SK-N-SH (cell line): ENCODE measurements around the gene PACSIN3. TPM values are rescaled to one million over a fixed set of nuclear protein-coding genes. Genes with fewer than 3 reads are reported as not detected.

Experiments used
- CTCF ChIA-PET: fragments of 300-600, 350-600 bp; formaldehyde crosslinking; extraction: SDS; loops from one replicate; lab custom pipeline; 2021; lab: Yijun Ruan, JAX
- POLR2A ChIA-PET: fragments of 350-600 bp; sonication (Branson Sonifier 250); formaldehyde crosslinking; extraction: SDS; loops from one replicate; lab custom pipeline; 2020; ENCODE audit warnings: antibody characterized with exemption, inconsistent platforms; lab: Yijun Ruan, JAX
- DNase-seq: peaks from one replicate; pipeline ENCODE4 v3.0.0; 2012
- H2AFZ ChIP-seq: fragments of 200-600 bp; sonication (generic); 2 replicates; pipeline ENCODE4 v1.8.1; 2016; ENCODE audit warnings: antibody characterized with exemption, mild to moderate bottlenecking, low read depth
- H3F3A ChIP-seq: fragments of 200-600 bp; sonication (generic); replicated peaks from 2 replicates; pipeline ENCODE3; 2016; ENCODE audit warnings: antibody characterized with exemption, mild to moderate bottlenecking; ENCODE audit not compliant: insufficient read depth
- H3K27ac ChIP-seq, 2 experiments: fragments of 200-500 bp in 1 of 2; fragments of 200-600 bp in 1 of 2; sonication (Bioruptor generic) in 1 of 2; sonication (generic), shearing (Covaris generic) in 1 of 2; 2 replicates each; pipeline versions ENCODE4 v1.5.1 to v1.6.1; 2014 to 2016; ENCODE audit warnings: low read depth in 2 of 2, inconsistent platforms in 1 of 2, low read length in 1 of 2, mild to moderate bottlenecking in 1 of 2, mixed read lengths in 1 of 2
- H3K27me3 ChIP-seq: fragments of 200-600 bp; sonication (generic), shearing (Covaris generic); 2 replicates; pipeline ENCODE4 v1.6.1; 2016; ENCODE audit warnings: mixed run types; ENCODE audit not compliant: insufficient read depth
- H3K36me3 ChIP-seq, 2 experiments: fragments of 200-500 bp in 1 of 2; fragments of 200-600 bp in 1 of 2; sonication (Bioruptor generic) in 1 of 2; sonication (generic) in 1 of 2; replicated peaks in 1 of 2; 2 replicates each; pipeline versions ENCODE3 to v1.5.1; 2014 to 2016; ENCODE audit warnings: low read length in 1 of 2, mild to moderate bottlenecking in 1 of 2; ENCODE audit not compliant: insufficient read depth in 2 of 2, control insufficient read depth in 1 of 2
- H3K4me1 ChIP-seq, 2 experiments: fragments of 200-500 bp in 1 of 2; fragments of 200-600 bp in 1 of 2; sonication (Bioruptor generic) in 1 of 2; sonication (generic), shearing (Covaris generic) in 1 of 2; 2 replicates each; pipeline versions ENCODE4 v1.5.1 to v1.6.1; 2014 to 2016; ENCODE audit warnings: low read depth in 1 of 2, low read length in 1 of 2, mixed run types in 1 of 2; ENCODE audit not compliant: insufficient read depth in 2 of 2, control insufficient read depth in 1 of 2
- H3K4me2 ChIP-seq: fragments of 200-600 bp; sonication (generic), shearing (Covaris generic); 2 replicates; pipeline ENCODE4 v1.6.1; 2017; ENCODE audit warnings: mixed run types
- H3K4me3 ChIP-seq, 2 experiments: fragments of 200-500 bp in 1 of 2; fragments of 200-600 bp in 1 of 2; sonication (Bioruptor generic) in 1 of 2; sonication (generic), shearing (Covaris generic) in 1 of 2; 2 replicates each; pipeline versions ENCODE4 v1.5.1 to v1.8.1; 2014 to 2016; ENCODE audit warnings: low read depth in 2 of 2, inconsistent platforms in 1 of 2, low read length in 1 of 2, mild to moderate bottlenecking in 1 of 2, mixed read lengths in 1 of 2, moderate library complexity in 1 of 2
- H3K79me2 ChIP-seq: fragments of 200-600 bp; sonication (generic); 2 replicates; pipeline ENCODE4 v1.8.1; 2017; ENCODE audit warnings: mild to moderate bottlenecking; ENCODE audit not compliant: insufficient read depth
- H3K9ac ChIP-seq: fragments of 200-600 bp; sonication (generic); 2 replicates; pipeline ENCODE4 v1.6.1; 2017; ENCODE audit warnings: mixed run types
- H3K9me2 ChIP-seq: fragments of 200-600 bp; sonication (generic); 2 replicates; pipeline ENCODE4 v1.6.1; 2017; ENCODE audit warnings: mixed run types
- H3K9me3 ChIP-seq: fragments of 200-600 bp; sonication (generic); 2 replicates; pipeline ENCODE4 v1.6.1; 2017; ENCODE audit warnings: mixed run types, mild to moderate bottlenecking, moderate library complexity
- H4K20me1 ChIP-seq: fragments of 200-600 bp; sonication (generic); 2 replicates; pipeline ENCODE4 v1.6.1; 2017; ENCODE audit warnings: mild to moderate bottlenecking, mixed run types; ENCODE audit not compliant: insufficient read depth
- CHD2 ChIP-seq: fragments of 150-350 bp; IDR thresholded peaks from 2 replicates; pipeline ENCODE4 v1.6.1; 2018; ENCODE audit warnings: low read length; ENCODE audit not compliant: partially characterized antibody
- GATA2 ChIP-seq: sonication (generic); formaldehyde crosslinking; IDR thresholded peaks from 2 replicates; pipeline ENCODE4 v1.5.0; 2020; ENCODE audit warnings: mild to moderate bottlenecking, missing genetic modification reagents
- RAD21 ChIP-seq: IDR thresholded peaks from 2 replicates; pipeline ENCODE4 v1.6.1; 2012; ENCODE audit warnings: mild to moderate bottlenecking, low read length
- RCOR1 ChIP-seq: fragments of 150-350 bp; IDR thresholded peaks from 2 replicates; pipeline ENCODE4 v1.6.1; 2017; ENCODE audit warnings: antibody characterized with exemption, low read length
- WGBS: methylation state at CpG from one replicate; pipeline ENCODE4 v1.1.6; 2017; ENCODE audit warnings: low lambda C conversion rate; 5-methylcytosine and 5-hydroxymethylcytosine counted together
- polyA plus RNA-seq, 3 experiments: library from polyadenylated mRNA; depleted of rRNA; stranded (reverse); fragments of >200 nt; gene quantifications; 2 replicates each; pipeline ENCODE4 v1.2.3, GENCODE V29; 2012
- TF ChIP-seq, protein P1 (sequence below): IDR thresholded peaks from 2 replicates; pipeline ENCODE4 v1.4.0; 2012; ENCODE audit warnings: low read depth, borderline replicate concordance
- TF ChIP-seq, protein P2 (sequence below): IDR thresholded peaks from 2 replicates; pipeline ENCODE4 v1.4.0; 2012; ENCODE audit warnings: low read depth
- TF ChIP-seq, protein P3 (sequence below): IDR thresholded peaks from 2 replicates; pipeline ENCODE4 v1.6.1; 2012; ENCODE audit warnings: mild to moderate bottlenecking, low read depth, low read length, moderate library complexity

Gene PACSIN3
- polyA plus RNA-seq, 1 of the 3 experiments (the other 2 are of a cell fraction), result 31.1 TPM

GRCh38 chr11:47187723-47188122 lies 1.5 kb upstream of the PACSIN3 start:
- no peaks in the 10 kb centered on the region for H3K36me3 ChIP-seq

DNA sequence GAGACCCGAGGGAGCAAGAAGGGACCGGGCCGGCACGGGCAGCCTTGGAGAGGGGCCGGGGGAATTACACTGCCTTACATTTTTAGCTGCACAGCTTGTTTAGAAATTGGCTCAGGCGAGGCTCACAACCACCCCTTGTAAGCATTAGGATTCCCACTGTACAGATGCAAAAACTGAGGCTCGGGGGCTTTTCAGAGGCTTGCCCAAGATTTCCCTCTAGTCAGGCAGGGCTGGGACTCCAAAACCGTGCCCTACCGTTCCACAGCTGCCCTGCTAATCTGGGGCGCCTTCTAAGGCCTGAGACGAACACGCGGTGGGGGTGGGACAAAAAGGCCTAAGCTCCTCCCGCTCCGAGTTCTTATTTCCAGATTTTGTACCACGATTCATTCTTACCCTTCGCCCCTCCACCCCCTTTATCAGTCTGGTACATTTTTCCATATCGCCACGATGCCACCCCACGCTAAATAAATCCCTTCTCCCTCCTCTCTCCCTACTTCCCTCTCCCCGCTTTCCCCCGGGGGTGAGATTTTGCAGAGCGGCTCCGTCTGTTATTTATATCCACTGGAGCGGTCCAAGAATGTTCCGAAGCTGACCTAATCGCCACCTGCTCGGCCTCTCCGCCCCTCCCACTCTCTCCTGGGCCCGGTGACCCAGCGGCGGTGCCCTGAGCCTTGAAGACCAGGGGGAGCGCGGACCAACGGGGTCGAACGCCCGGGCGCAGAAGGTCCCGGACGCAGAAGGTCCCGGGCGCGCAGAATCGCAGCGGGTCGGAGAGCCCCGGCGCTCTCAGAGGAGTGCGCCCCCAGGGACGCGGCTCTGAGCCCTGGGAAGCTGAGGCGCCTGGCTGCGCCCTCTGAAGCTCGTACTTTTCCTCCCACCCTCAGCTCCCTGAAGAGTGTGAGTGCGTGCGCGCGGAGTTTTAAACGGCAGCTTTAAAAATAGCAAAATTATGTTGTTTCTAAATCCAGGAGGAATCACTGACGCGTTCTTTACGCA lies 764 bp upstream of the PACSIN3 start:
- Histone ChIP-seq H3K79me2 (peaks cover 9% of the 10 kb centered on the region; the same call in 1 of the 2 replicates), H3F3A (peaks cover 23% of the 10 kb centered on the region), H3K9ac (peak overlapping the region; percentile 55; the same call in 1 of the 2 replicates), H3K9me2 (no peaks in the 10 kb centered on the region), H3K27me3 (no peaks in the 10 kb centered on the region), H3K27ac (peak overlapping the region in 1 of 2 experiments; percentile 94; a peak in 2 of 4 replicates), H3K36me3 (no peaks in the 10 kb centered on the region), H2AFZ (peak overlapping the region; percentile 94), H3K4me1 (peaks cover 11 to 33% of the 10 kb centered on the region in 2 experiments; a peak in 3 of 4 replicates), H3K4me3 (peak overlapping the region; percentile 64 to 69), H3K9me3 (no peaks in the 10 kb centered on the region), H4K20me1 (no peaks in the 10 kb centered on the region), H3K4me2 (peak overlapping the region; percentile 98)
- DNase-seq, result peak; percentile 72
- ChIA-PET CTCF (interaction anchor here (0.6 to 4.2 kb wide), 20 partner anchors 8 to 225 kb away, joined by 3 to 31 read pairs (median 6); partner anchors contain the start of genes ACP2, ARFGAP2, DDB2 and NR1H3), POLR2A (interaction anchor here (0.7 to 4.9 kb wide), 16 partner anchors 8 to 223 kb away, joined by 3 to 69 read pairs (median 6); partner anchors contain the start of genes ACP2, DDB2, MADD and NR1H3)
- TF ChIP-seq, protein P1, sequence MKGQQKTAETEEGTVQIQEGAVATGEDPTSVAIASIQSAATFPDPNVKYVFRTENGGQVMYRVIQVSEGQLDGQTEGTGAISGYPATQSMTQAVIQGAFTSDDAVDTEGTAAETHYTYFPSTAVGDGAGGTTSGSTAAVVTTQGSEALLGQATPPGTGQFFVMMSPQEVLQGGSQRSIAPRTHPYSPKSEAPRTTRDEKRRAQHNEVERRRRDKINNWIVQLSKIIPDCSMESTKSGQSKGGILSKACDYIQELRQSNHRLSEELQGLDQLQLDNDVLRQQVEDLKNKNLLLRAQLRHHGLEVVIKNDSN, result no peak
- TF ChIP-seq CHD2, result no peak
- no peak for TF ChIP-seq RAD21
- TF ChIP-seq, protein P2, sequence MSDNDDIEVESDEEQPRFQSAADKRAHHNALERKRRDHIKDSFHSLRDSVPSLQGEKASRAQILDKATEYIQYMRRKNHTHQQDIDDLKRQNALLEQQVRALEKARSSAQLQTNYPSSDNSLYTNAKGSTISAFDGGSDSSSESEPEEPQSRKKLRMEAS, result peak; percentile 46; the same call in 1 of the 2 replicates
- 0 out of 2 replicates have a peak, but pooled peaks have one; percentile 26 for TF ChIP-seq RCOR1
- 10% methylated on average over 48 of the region's 63 CpGs for WGBS

More at GRCh38 chr11:47187723-47188122, 1.5 kb upstream of the PACSIN3 start:
- H3K27ac ChIP-seq, result peak overlapping the region in 1 of 2 experiments; percentile 94; a peak in 3 of 4 replicates
- H3F3A ChIP-seq, result peaks cover 23% of the 10 kb centered on the region
- WGBS, result 41% methylated on average over 5 of the region's 5 CpGs
- ChIA-PET CTCF (interaction anchor here (1.0 to 4.2 kb wide), 16 partner anchors 9 to 224 kb away, joined by 3 to 31 read pairs (median 8); partner anchors contain the start of genes ACP2, DDB2 and NR1H3), POLR2A (interaction anchor here (0.7 to 4.9 kb wide), 15 partner anchors 9 to 222 kb away, joined by 3 to 69 read pairs (median 6); partner anchors contain the start of genes ACP2, DDB2 and NR1H3)
- H3K4me3 ChIP-seq, result peak overlapping the region; percentile 64 to 69
- no peaks in the 10 kb centered on the region for H3K9me3 ChIP-seq
- peak overlapping the region; percentile 78 for H2AFZ ChIP-seq
- H3K4me2 ChIP-seq, result peak overlapping the region; percentile 98
- no peaks in the 10 kb centered on the region for H3K27me3 ChIP-seq
- H4K20me1 ChIP-seq, result no peaks in the 10 kb centered on the region
- H3K9me2 ChIP-seq, result no peaks in the 10 kb centered on the region
- peak; percentile 45; the same call in 1 of the 2 replicates for TF ChIP-seq GATA2 (CRISPR knock-in tag)
- TF ChIP-seq, protein P3, sequence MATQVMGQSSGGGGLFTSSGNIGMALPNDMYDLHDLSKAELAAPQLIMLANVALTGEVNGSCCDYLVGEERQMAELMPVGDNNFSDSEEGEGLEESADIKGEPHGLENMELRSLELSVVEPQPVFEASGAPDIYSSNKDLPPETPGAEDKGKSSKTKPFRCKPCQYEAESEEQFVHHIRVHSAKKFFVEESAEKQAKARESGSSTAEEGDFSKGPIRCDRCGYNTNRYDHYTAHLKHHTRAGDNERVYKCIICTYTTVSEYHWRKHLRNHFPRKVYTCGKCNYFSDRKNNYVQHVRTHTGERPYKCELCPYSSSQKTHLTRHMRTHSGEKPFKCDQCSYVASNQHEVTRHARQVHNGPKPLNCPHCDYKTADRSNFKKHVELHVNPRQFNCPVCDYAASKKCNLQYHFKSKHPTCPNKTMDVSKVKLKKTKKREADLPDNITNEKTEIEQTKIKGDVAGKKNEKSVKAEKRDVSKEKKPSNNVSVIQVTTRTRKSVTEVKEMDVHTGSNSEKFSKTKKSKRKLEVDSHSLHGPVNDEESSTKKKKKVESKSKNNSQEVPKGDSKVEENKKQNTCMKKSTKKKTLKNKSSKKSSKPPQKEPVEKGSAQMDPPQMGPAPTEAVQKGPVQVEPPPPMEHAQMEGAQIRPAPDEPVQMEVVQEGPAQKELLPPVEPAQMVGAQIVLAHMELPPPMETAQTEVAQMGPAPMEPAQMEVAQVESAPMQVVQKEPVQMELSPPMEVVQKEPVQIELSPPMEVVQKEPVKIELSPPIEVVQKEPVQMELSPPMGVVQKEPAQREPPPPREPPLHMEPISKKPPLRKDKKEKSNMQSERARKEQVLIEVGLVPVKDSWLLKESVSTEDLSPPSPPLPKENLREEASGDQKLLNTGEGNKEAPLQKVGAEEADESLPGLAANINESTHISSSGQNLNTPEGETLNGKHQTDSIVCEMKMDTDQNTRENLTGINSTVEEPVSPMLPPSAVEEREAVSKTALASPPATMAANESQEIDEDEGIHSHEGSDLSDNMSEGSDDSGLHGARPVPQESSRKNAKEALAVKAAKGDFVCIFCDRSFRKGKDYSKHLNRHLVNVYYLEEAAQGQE, result no peak
- H3K79me2 ChIP-seq, result peaks cover 9% of the 10 kb centered on the region; the same call in 1 of the 2 replicates
- H3K4me1 ChIP-seq, result peaks cover 11 to 33% of the 10 kb centered on the region in 2 experiments; a peak in 3 of 4 replicates
- H3K9ac ChIP-seq, result peak overlapping the region; percentile 46; the same call in 1 of the 2 replicates
- DNase-seq, result peak; percentile 69
